BLaER1 treated with 17β-estradiol and CSF1 and Interleukin-3, amounts not matched to agents 10 nM and 100 nM (cell line): ENCODE results near the gene GSTM4.

Source experiments
- H3K27ac ChIP-seq, 11 experiments: shearing (Covaris generic); formaldehyde crosslinking; 2 replicates each; pipeline ENCODE4 v1.8.1; 2022
- H3K27me3 ChIP-seq, 11 experiments: shearing (Covaris generic); formaldehyde crosslinking; 2 replicates each; pipeline ENCODE4 v1.8.1; 2022
- H3K36me3 ChIP-seq, 11 experiments: shearing (Covaris generic); formaldehyde crosslinking; 2 replicates each; pipeline ENCODE4 v1.8.1; 2022
- H3K4me1 ChIP-seq, 10 experiments: shearing (Covaris generic); formaldehyde crosslinking; 2 replicates each; pipeline ENCODE4 v1.8.1; 2022
- H3K4me2 ChIP-seq, 11 experiments: shearing (Covaris generic); formaldehyde crosslinking; 2 replicates each; pipeline ENCODE4 v1.8.1; 2022
- H3K4me3 ChIP-seq, 10 experiments: shearing (Covaris generic); formaldehyde crosslinking; 2 replicates each; pipeline ENCODE4 v1.8.1; 2022
- H3K9ac ChIP-seq, 11 experiments: shearing (Covaris generic); formaldehyde crosslinking; 2 replicates each; pipeline ENCODE4 v1.8.1; 2022
- H3K9me3 ChIP-seq, 11 experiments: shearing (Covaris generic); formaldehyde crosslinking; replicated peaks in 1 of 11; 2 replicates each; pipeline ENCODE4 v1.8.1; 2022
- H4K20me1 ChIP-seq, 11 experiments: shearing (Covaris generic); formaldehyde crosslinking; 2 replicates each; pipeline ENCODE4 v1.8.1; 2022
- Cebpa-rat ChIP-seq, 11 experiments: shearing (Covaris generic); IDR thresholded peaks; 2 replicates each; pipeline ENCODE4 v1.8.1; 2022

GSTM4 gene

DNA sequence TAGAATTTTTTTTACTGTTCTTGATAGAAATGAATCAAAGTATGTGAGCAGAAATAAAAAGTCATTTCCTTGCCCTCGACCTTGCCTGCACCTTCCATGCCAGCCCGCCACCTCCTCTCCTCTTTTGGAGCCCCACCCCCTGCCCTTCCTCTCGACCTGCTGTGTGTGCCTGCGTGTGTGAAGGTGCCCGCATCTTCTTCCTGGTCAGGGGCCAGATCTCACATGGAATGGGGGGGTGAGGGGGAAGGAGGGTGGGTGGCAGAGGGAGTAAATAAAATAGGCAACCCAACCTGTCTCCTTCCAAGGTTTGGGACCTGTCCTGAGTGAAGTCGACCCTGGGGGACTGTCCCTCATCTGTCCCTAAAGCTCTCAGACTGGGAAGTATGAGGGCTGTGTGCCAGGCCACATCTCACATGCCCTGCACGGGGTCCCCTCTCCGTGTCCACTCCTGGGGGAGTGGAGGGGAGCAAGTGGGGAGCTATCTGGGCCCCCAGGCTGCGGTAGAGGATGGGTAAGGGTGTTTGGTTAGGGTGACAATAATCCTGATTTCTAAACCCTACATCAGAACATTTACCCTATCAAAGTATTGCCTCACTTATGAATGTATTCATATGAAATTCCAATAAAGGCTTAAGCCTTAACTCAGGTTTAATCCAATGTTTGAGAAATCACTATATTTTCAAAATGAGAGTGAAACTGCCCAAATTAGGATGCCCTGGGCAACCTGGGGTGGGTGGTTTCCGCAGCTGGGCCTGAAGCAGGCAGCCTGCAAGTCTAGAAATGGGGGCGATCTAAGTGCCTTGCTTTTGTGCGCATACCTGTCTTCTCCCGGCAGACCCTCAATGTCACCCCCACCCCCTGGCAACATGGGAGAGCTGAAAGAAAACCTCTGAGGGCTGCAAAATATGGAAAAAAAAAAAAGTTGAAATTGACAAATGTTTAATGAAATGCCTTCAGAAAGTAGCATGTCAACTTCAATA is 20.8 kb upstream of the GSTM4 start:
- peaks cover 11 to 41% (median 27%) of the 10 kb centered on the region in 10 experiments; a peak in 19 of 20 replicates for H3K4me1 ChIP-seq
- H3K9ac ChIP-seq = peak overlapping the region in 2 of 11 experiments; percentile 19 to 26; a peak in 2 of 22 replicates
- peaks cover 18 to 28% (median 25%) of the 10 kb centered on the region in 11 experiments for H3K36me3 ChIP-seq
- H3K9me3 ChIP-seq = no peaks in the 10 kb centered on the region
- TF ChIP-seq Cebpa-rat (IDR thresholded peaks at IDR 0.05) = no peak
- H3K27ac ChIP-seq = no peak overlapping the region
- peak overlapping the region in 3 of 11 experiments; percentile 5 to 42 (median 19); a peak in 3 of 22 replicates for H3K4me2 ChIP-seq
- H3K27me3 ChIP-seq = no peaks in the 10 kb centered on the region
- H3K4me3 ChIP-seq = no peak overlapping the region
- peaks cover 0 to 19% (median 3%) of the 10 kb centered on the region in 11 experiments; a peak in 5 of 22 replicates for H4K20me1 ChIP-seq

DNA sequence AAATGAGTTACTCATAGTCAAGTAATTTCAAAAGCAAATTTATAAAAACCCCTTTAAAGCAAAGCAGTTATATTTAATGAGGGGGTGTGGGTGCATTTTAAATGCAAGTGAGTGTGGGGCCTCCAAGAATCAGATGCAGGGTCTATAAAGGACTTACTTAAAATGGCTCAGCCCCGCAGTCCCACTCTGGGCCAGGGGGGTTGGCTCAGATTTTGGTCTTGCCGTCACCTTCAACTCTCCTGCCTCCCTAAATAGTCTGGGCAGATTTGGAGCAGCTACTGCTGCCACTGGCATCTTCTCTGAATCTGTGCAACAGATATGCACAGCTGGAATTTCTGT is 20.1 kb upstream of the GSTM4 start:
- peak overlapping the region in 7 of 11 experiments; percentile 11 to 44 (median 33); a peak in 7 of 22 replicates for H3K4me2 ChIP-seq
- no peaks in the 10 kb centered on the region for H3K9me3 ChIP-seq
- peaks cover 15 to 23% (median 20%) of the 10 kb centered on the region in 11 experiments for H3K36me3 ChIP-seq
- no peak overlapping the region for H3K27ac ChIP-seq
- TF ChIP-seq Cebpa-rat (IDR thresholded peaks at IDR 0.05) = no peak
- no peak overlapping the region; a peak in 1 of 22 replicates for H3K9ac ChIP-seq
- H3K4me3 ChIP-seq = no peak overlapping the region
- H4K20me1 ChIP-seq = peaks cover 0 to 19% (median 3%) of the 10 kb centered on the region in 11 experiments; a peak in 4 of 22 replicates
- no peaks in the 10 kb centered on the region for H3K27me3 ChIP-seq
- peaks cover 11 to 47% (median 28%) of the 10 kb centered on the region in 10 experiments; a peak in 19 of 20 replicates for H3K4me1 ChIP-seq

DNA sequence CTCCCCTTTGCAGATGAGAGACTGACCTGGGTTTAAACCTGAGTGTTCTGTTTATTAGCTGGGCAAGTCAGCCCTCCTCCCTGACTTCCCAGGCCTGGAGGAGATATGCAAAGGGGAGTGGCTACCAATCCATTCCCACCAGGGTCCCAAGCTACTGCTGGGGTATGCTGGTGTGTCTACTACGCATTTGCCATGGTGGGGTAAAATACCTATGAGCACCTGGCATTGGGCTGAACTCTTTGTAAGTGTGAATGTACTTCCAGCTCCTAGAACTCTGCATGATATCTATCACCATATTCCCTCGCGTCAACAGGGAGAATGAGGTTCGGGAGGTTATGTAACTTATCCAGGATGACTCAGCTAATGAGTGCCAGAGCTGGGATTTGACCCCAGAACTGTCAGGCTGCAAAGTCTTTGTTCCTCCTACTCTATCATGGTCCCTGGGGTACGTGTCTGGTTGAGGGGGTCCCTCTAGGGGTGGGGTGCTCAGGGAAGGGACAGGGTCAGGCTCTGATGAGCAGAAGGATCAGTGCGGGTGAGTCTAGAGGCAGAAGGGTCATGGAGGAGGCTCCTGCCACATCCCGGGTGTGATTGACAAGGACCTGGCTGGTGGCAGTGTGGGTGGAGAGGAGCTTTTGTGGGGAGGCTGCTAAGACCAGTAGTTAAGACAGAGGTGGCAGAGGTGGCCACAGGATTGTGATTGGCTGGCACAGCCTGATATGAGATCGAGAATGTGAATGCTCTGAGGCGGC is 19.5 kb upstream of the GSTM4 start:
- Histone ChIP-seq H3K36me3 (peaks cover 9 to 18% (median 15%) of the 10 kb centered on the region in 11 experiments), H3K27me3 (no peaks in the 10 kb centered on the region), H3K9me3 (no peaks in the 10 kb centered on the region), H3K4me2 (peak overlapping the region in 9 of 11 experiments; percentile 11 to 44 (median 33); a peak in 14 of 22 replicates), H3K9ac (no peak overlapping the region; a peak in 1 of 22 replicates), H3K4me3 (no peak overlapping the region), H4K20me1 (peaks cover 0 to 13% (median 0%) of the 10 kb centered on the region in 11 experiments; a peak in 2 of 22 replicates), H3K27ac (peak overlapping the region in 1 of 11 experiments; percentile 8; a peak in 1 of 22 replicates), H3K4me1 (peaks cover 11 to 46% (median 27%) of the 10 kb centered on the region in 10 experiments; a peak in 19 of 20 replicates)
- no peak for TF ChIP-seq Cebpa-rat (IDR thresholded peaks at IDR 0.05)

DNA sequence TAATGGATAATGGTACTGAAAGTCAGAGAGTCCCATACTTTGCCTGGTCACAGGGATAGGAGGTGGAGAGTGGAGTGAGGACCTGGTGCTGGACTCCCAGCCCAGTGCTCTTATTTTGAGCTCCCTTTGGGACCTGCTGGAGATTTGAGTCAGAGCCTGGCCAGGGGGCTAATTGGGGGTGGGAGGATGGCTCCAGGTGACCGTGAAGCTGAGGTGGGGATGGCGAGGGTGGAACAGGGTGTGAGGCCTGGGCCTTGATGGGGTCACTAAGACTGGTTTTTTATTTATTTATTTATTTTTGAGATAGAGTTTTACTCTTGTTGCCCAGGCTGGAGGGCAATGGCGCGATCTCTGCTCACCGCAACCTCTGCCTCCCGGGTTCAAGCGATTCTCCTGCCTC is 18.5 kb upstream of the GSTM4 start:
- Histone ChIP-seq H3K9me3 (no peaks in the 10 kb centered on the region), H3K27ac (no peak overlapping the region), H3K36me3 (peaks cover 0 to 7% (median 4%) of the 10 kb centered on the region in 11 experiments; a peak in 7 of 22 replicates), H3K27me3 (no peaks in the 10 kb centered on the region), H4K20me1 (peaks cover 0 to 5% (median 0%) of the 10 kb centered on the region in 11 experiments; a peak in 1 of 22 replicates), H3K4me1 (peaks cover 11 to 36% (median 18%) of the 10 kb centered on the region in 10 experiments; a peak in 19 of 20 replicates), H3K4me3 (no peak overlapping the region), H3K9ac (no peak overlapping the region), H3K4me2 (no peak overlapping the region)
- no peak for TF ChIP-seq Cebpa-rat (IDR thresholded peaks at IDR 0.05)

GRCh38 chr1:109639063-109639840 is 16.6 kb upstream of the GSTM4 start:
- Histone ChIP-seq H3K9me3 (no peaks in the 10 kb centered on the region), H3K4me1 (peaks cover 23 to 45% (median 29%) of the 10 kb centered on the region in 10 experiments), H4K20me1 (0 out of 22 replicates have a peak, but pooled peaks cover 0 to 4% (median 0%) of the 10 kb centered on the region in 11 experiments), H3K4me3 (no peak overlapping the region), H3K36me3 (no peaks in the 10 kb centered on the region), H3K4me2 (no peak overlapping the region), H3K27me3 (no peaks in the 10 kb centered on the region), H3K27ac (no peak overlapping the region), H3K9ac (no peak overlapping the region)
- no peak for TF ChIP-seq Cebpa-rat (IDR thresholded peaks at IDR 0.05)

DNA sequence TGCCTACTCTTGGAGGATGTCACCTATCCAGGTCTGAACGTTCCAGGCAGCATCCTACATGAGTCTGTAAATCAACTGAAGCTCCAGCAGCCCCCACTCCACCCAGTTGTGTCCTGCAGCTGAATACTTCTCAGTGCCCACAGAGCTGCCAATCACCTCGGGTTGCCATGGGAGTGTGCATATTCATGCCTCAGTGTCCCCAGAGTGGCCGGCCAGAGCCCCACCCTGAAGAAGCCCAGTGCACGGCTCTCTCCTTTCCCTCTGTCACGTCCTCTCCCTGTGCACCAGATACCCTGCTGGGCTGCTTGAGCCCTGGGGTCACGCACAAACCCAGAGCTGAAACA is 16.1 kb upstream of the GSTM4 start:
- Histone ChIP-seq H3K9ac (no peak overlapping the region), H3K4me2 (no peak overlapping the region), H3K36me3 (no peaks in the 10 kb centered on the region), H3K9me3 (no peaks in the 10 kb centered on the region), H4K20me1 (0 out of 22 replicates have a peak, but pooled peaks cover 0 to 4% (median 0%) of the 10 kb centered on the region in 11 experiments), H3K27me3 (no peaks in the 10 kb centered on the region), H3K4me1 (peaks cover 20 to 39% (median 28%) of the 10 kb centered on the region in 10 experiments), H3K4me3 (no peak overlapping the region), H3K27ac (no peak overlapping the region)
- no peak for TF ChIP-seq Cebpa-rat (IDR thresholded peaks at IDR 0.05)

GRCh38 chr1:109640285-109640865 is 15.5 kb upstream of the GSTM4 start:
- Histone ChIP-seq H3K4me3 (no peak overlapping the region), H3K27ac (no peak overlapping the region), H3K9me3 (no peaks in the 10 kb centered on the region), H4K20me1 (0 out of 22 replicates have a peak, but pooled peaks cover 0 to 4% (median 0%) of the 10 kb centered on the region in 11 experiments), H3K4me1 (peaks cover 15 to 37% (median 26%) of the 10 kb centered on the region in 10 experiments), H3K27me3 (no peaks in the 10 kb centered on the region), H3K4me2 (no peak overlapping the region; a peak in 1 of 22 replicates), H3K36me3 (no peaks in the 10 kb centered on the region), H3K9ac (no peak overlapping the region)
- no peak for TF ChIP-seq Cebpa-rat (IDR thresholded peaks at IDR 0.05)
